Lower leg skin (tissue), 3 donors: ENCODE results near the gene FNDC3B.

Source experiments
- CTCF ChIP-seq, 3 donors: fragments of 450-650 bp; IDR thresholded peaks; one replicate each; pipeline ENCODE4 v1.5.1; 2016; ENCODE audit warnings: antibody characterized with exemption in 3 of 3, mild to moderate bottlenecking in 3 of 3, moderate library complexity in 2 of 3
- POLR2A ChIP-seq, 2 donors: fragments of 450-650 bp; IDR thresholded peaks; one replicate each; pipeline ENCODE4 v1.6.1; 2016 to 2017; ENCODE audit warnings: antibody characterized with exemption in 2 of 2, mild to moderate bottlenecking in 1 of 2, moderate library complexity in 1 of 2

GRCh38 chr3:172303181-172303580 lies 263.8 kb downstream of the FNDC3B start:
- TF ChIP-seq CTCF (IDR thresholded peaks at IDR 0.05) (no peak), POLR2A (IDR thresholded peaks at IDR 0.05) (no peak)
